NCI-H2029 treated with DMSO at 0.1 percent for 48 hours (cell line): ENCODE data around the gene FKBP7.
A peak's percentile ranks its signal among the peaks of the same experiment; 100 is the strongest.
"Not testable (repeated sequence)": the region's sequence is repeated elsewhere in the genome, so short reads cannot be mapped to it uniquely, and the experiment has no call there.

Experiments
- DNase-seq: peaks from one replicate; lab custom pipeline; 2025; lab: John Stamatoyannopoulos, UW

Gene FKBP7

GRCh38 chr2:178485356-178485755 lies 7.0 kb upstream of the FKBP7 start:
- DNase-seq = no peak

- DNase-seq = peak; percentile 80
These were observed 6.0 kb upstream of the FKBP7 start for GRCh38 chr2:178484245-178485041.

DNA sequence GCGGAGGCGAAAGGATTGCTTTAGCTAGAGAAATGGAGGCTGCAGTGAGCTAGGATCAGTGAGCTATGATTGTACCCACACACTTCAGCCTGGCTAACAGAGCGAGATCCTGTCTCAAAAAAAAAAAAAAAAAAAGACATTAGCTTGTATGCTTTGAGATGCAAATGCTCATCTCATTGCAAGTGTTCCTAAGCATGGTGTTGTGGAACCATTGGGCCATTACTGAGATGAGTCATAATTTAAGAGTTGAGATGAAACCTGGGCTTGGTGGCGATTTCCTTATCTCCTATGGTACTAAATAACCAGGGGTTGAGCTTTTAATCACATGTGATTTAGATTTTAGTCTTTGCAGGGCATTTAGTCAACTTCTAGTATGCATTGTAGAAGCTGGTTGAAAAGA lies 4.0 kb upstream of the FKBP7 start:
- no peak for DNase-seq

GRCh38 chr2:178480227-178481181 lies 2.1 kb upstream of the FKBP7 start, which contains the start of gene PLEKHA3:
TSS of gene PLEKHA3 (plus strand) at chr2:178480457. CDS start at chr2:178480870, 413 bp downstream.
- DNase-seq = peak; percentile 45

DNA sequence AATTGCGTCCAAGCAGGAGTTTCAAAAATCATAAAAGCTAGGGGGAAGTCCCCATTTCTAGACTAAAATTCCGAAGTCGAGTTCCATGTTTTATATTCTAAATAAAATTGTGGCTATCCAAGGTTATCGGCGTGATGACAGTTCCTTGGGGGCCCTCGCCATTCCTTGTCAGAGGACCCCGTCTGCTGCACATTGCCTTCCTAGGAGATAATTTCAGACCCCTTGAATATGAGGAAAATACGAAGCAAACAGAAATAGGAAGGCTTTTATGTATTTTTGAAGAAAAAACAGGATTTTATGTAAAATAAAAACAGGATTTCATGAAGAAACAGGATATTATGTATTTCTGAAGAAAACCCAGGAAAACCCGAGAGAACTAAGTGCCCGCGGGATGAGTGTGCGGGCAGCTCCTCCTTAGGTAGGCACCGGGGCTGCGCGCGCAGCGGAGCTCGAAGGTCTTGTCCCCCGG lies 1.4 kb upstream of the FKBP7 start:
- no peak for DNase-seq

- DNase-seq = peak; percentile 38
These were observed 846 bp upstream of the FKBP7 start for GRCh38 chr2:178479275-178479616.

- DNase-seq = no peak
These were observed 316 bp downstream of the FKBP7 start for GRCh38 chr2:178478130-178478438.

GRCh38 chr2:178477443-178478129 lies 814 bp downstream of the FKBP7 start:
- DNase-seq = no peak

GRCh38 chr2:178476477-178476876 lies 1.9 kb downstream of the FKBP7 start:
- no peak for DNase-seq

- DNase-seq = no peak
These were observed 3.8 kb downstream of the FKBP7 start for GRCh38 chr2:178474560-178474959.

- no peak for DNase-seq
These were observed 4.5 kb downstream of the FKBP7 start for GRCh38 chr2:178473931-178474330.

DNA sequence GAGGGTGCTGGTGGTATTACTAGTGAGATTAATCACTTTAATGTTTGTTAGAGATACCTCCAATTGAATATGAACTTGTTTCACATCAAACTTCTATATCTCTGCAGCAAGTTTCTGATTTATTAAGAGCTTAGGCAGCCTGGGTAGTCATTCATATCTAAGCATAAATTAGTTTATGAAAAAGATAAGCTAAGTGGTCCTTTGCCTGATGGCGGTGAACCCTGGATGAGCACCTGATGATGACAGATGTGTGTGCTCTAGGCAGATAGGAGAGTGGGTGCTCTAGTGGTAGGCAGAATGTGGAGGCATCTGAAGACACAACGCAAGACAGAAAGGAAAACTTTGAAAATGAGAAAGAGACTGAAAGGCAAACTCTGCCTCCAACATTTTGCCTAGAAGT lies 5.0 kb downstream of the FKBP7 start:
- no peak for DNase-seq

- DNase-seq = not testable (repeated sequence)
These were observed 7.1 kb downstream of the FKBP7 start for GRCh38 chr2:178471313-178471712.

DNA sequence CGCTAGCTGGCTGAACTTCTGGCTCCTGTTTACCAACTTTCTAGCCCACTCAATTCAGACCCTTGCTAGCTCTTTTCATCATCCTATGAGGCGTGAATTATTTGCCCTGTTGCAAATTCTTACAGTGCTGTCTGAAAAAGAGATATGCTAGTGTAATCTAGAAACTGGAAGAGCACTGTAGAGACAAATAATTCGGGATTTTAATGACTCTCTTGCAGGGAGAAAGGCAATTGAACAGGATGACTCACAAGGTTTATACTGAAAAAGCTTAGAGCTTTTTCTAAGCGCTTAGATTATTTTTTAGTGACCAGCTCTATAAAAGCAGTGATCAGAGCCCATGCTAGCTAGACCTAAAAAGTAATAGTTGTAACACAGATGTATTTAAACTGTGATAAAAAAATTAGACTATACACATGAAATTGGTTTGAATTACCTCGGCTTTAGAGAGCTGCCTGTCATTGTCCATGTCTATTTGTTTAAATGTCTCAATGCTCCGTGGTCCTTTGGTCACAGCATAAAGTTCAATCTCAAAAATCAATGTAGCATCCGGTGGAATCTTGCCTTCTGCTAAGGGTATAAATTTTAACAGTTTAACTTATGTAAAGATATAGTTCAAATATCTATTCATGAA lies 9.1 kb downstream of the FKBP7 start:
- DNase-seq = no peak

- no peak for DNase-seq
These were observed 21.0 kb downstream of the FKBP7 start for GRCh38 chr2:178457390-178457886.

DNA sequence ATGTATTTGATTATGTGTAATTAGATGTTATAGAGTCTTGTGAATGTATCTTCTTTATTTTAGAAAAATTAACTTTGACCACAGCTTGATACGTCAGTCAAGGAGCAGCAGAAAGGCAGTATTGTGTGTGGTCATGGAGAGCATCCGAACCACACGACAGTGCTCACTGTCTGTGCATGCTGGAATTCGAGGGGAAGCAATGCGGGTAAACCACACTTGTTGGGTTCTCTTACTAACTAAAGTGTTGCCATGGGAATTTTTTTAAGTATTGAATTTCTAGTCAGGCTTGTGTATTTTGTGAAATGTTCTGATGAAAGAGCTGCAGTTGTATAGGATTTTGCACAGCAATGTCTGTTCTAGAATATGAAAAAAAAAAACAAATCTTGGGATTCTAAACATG lies 22.5 kb downstream of the FKBP7 start:
- DNase-seq = no peak

DNA sequence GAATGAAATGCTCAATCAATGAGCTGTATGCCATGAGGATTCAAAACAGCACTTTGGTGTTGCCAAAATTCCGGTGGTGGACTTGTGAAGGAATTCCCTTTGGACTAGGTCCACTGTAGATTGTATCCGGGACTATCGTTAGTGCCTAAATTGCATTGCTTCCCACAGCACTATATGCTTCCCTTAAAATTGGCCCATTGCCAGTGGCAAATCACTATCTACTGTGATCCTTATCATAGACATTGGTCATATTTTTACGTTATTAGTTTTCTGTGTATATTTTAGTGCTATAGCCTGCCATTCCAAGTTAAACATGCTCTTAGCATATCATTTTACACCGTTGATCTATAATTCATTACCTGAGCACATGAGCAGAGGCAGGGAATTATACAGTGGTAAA lies 25.5 kb downstream of the FKBP7 start:
- no peak for DNase-seq

- no peak for DNase-seq
These were observed 26.1 kb downstream of the FKBP7 start for GRCh38 chr2:178452334-178452733.

DNA sequence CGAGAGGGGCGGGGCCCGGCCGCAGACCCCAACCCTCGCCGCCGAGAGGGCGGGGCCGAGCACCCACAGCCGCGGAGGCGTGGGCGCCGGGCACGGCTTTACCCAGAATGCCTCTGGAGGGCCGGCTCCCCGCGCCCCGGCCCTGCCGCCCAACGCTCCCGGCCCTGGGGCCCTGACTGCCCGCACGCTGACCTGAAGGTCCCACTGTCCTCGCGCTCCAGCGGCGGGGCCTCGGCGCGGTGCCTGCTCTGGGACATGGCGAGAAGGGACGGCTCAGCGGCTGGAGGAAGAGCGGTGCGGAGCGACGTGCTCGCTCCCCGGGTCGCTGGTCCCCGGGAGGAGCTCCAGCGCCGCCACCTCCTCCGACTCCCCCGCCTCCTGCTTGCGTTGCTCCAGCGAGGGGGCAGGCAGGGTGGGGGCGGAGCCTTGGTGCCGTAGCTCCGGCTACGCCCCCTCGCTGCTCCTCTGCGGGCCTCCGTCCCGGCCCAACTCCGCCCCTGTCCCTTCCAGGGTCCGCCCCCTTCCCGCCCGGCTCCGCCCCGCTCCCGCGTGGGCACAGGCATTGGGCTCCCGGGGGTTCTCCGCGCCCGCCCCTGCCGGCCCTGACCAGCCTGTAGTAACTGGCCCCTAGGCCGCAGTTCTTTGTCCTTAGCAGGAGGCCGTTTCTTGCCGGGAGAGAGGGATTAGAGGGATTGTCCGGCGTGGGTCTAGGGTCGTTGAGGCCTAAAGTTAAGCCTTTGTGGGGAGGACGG lies 27.4 kb downstream of the FKBP7 start, which contains the start of the genes PJVK and PRKRA:
Gene PJVK, plus strand, starts transcription at position 605 of the 752 bp plus-strand sequence. CDS start 2,032 bp downstream, outside the sequence.
Gene PRKRA, minus strand, starts transcription at position 402 of the 752 bp plus-strand sequence. Its CDS starts 145 bp downstream, at position 257.
- peak; percentile 84 for DNase-seq

GRCh38 chr2:178450524-178450773 lies 28.0 kb downstream of the FKBP7 start:
- DNase-seq = peak; percentile 62
